Keratinocyte (primary cell): ENCODE data around the gene IRF2BP2. TPM values are rescaled to one million over a fixed set of nuclear protein-coding genes. Genes with fewer than 3 reads are reported as not detected.

Experiments used
- DNase-seq: peaks from one replicate; pipeline ENCODE4 v3.0.0-alpha.2; 2011; ENCODE audit warnings: low read depth, missing footprints, low spot score
- FAIRE-seq: peaks from 2 replicates; lab custom pipeline; 2011; peaks lifted over from hg19 to GRCh38; lab: Jason Lieb, UNC
- H2AFZ ChIP-seq: 2 replicates; pipeline ENCODE4 v1.6.0; 2012; ENCODE audit warnings: low read length, control low read depth, inconsistent platforms; ENCODE audit not compliant: control insufficient read depth
- H3K27ac ChIP-seq: 2 replicates; pipeline ENCODE4 v1.5.1; 2011; ENCODE audit warnings: low read length; ENCODE audit not compliant: control insufficient read depth, insufficient read depth
- H3K27me3 ChIP-seq: 3 replicates; pipeline ENCODE4 v1.6.0; 2011; ENCODE audit warnings: low read length; ENCODE audit not compliant: control insufficient read depth, insufficient read depth; ENCODE audit errors: extremely low read depth
- H3K36me3 ChIP-seq, 2 experiments: 2 replicates in 1 of 2; 3 replicates in 1 of 2; pipeline ENCODE4 v1.5.1; 2011; ENCODE audit warnings: low read length in 2 of 2, mild to moderate bottlenecking in 1 of 2; ENCODE audit not compliant: control insufficient read depth in 2 of 2, insufficient read depth in 2 of 2; ENCODE audit errors: extremely low read depth in 1 of 2
- H3K4me1 ChIP-seq: 3 replicates; pipeline ENCODE4 v1.5.1; 2011; ENCODE audit warnings: low read length; ENCODE audit not compliant: control insufficient read depth, insufficient read depth; ENCODE audit errors: extremely low read depth
- H3K4me2 ChIP-seq: 3 replicates; pipeline ENCODE4 v1.6.0; 2011; ENCODE audit warnings: low read depth, low read length; ENCODE audit not compliant: control insufficient read depth, insufficient read depth; ENCODE audit errors: extremely low read depth
- H3K4me3 ChIP-seq, 3 experiments: fragments of 200-600 bp in 1 of 3; sonication (generic) in 1 of 3; 2 replicates in 2 of 3; 3 replicates in 1 of 3; pipeline ENCODE4 v1.5.1; 2011 to 2016; ENCODE audit warnings: low read length in 3 of 3, mild to moderate bottlenecking in 3 of 3, control low read depth in 2 of 3, inconsistent platforms in 1 of 3, low read depth in 1 of 3, mixed read lengths in 1 of 3, mixed run types in 1 of 3, moderate library complexity in 1 of 3; ENCODE audit not compliant: control insufficient read depth in 2 of 3, insufficient read depth in 2 of 3; ENCODE audit errors: extremely low read depth in 1 of 3
- H3K79me2 ChIP-seq: 2 replicates; pipeline ENCODE4 v1.6.0; 2012; ENCODE audit warnings: low read length; ENCODE audit not compliant: control insufficient read depth, insufficient read depth
- H3K9ac ChIP-seq: 3 replicates; pipeline ENCODE4 v1.6.0; 2011; ENCODE audit warnings: low read length; ENCODE audit not compliant: control insufficient read depth, insufficient read depth; ENCODE audit errors: extremely low read depth
- H3K9me1 ChIP-seq: 3 replicates; pipeline ENCODE4 v1.6.0; 2011; ENCODE audit warnings: low read length; ENCODE audit not compliant: control insufficient read depth, insufficient read depth; ENCODE audit errors: extremely low read depth
- H3K9me3 ChIP-seq: 2 replicates; pipeline ENCODE4 v1.5.1; 2012; ENCODE audit warnings: low read depth, low read length; ENCODE audit not compliant: control insufficient read depth
- H4K20me1 ChIP-seq: 3 replicates; pipeline ENCODE4 v1.6.0; 2011; ENCODE audit warnings: low read length; ENCODE audit not compliant: control insufficient read depth, insufficient read depth; ENCODE audit errors: extremely low read depth
- CTCF ChIP-seq, 3 experiments: IDR thresholded peaks in 1 of 3; conservative IDR thresholded peaks in 1 of 3; optimal IDR thresholded peaks in 1 of 3; 2 replicates in 2 of 3; 3 replicates in 1 of 3; pipeline versions ENCODE3 to v1.5.1; 2011; ENCODE audit warnings: low read length in 3 of 3, mild to moderate bottlenecking in 3 of 3, moderate library complexity in 2 of 3, control low read depth in 1 of 3, inconsistent platforms in 1 of 3; ENCODE audit not compliant: insufficient read depth in 2 of 3; ENCODE audit errors: extremely low read depth in 1 of 3
- EZH2 ChIP-seq: IDR thresholded peaks from one replicate; pipeline ENCODE4 v1.6.1; 2012; ENCODE audit warnings: inconsistent platforms, mild to moderate bottlenecking, low read length, moderate library complexity
- dilution Hi-C: fragments of 300-500 bp; cut with MboI; formaldehyde crosslinking; loops from one replicate; pipeline ENCODE4 v1.7.0; 2020; ENCODE audit warnings: low sequenced_read_pairs; ENCODE audit not compliant: extremely low pct_ligation_motif_present
- polyA plus RNA-seq, 5 experiments: library from polyadenylated mRNA; depleted of rRNA in 3 of 5; stranded (reverse) in 3 of 5; stranded (forward) in 1 of 5; unstranded in 1 of 5; fragments of >200 nt; gene quantifications; 1 replicate in 1 of 5; 2 replicates in 3 of 5; 3 replicates in 1 of 5; pipeline versions ENCODE4 v1.2.1 to v1.2.3, GENCODE V29; 2011 to 2012; ENCODE audit warnings: missing spikeins in 2 of 5, low read depth in 1 of 5, low replicate concordance in 1 of 5

Gene IRF2BP2
- polyA plus RNA-seq, 1 donor (not counting 4 experiments of a cell fraction or from before 2014, with no cell fraction given): 29.9 TPM

- dilution Hi-C loops: no loop called here
- H3K27me3 ChIP-seq: no peaks in the 10 kb centered on the region
- H3K9ac ChIP-seq: no peak overlapping the region
- H4K20me1 ChIP-seq: no peaks in the 10 kb centered on the region
- H2AFZ ChIP-seq: no peak overlapping the region
- no peaks in the 10 kb centered on the region for H3K79me2 ChIP-seq
- H3K36me3 ChIP-seq: no peaks in the 10 kb centered on the region
- H3K9me1 ChIP-seq: no peaks in the 10 kb centered on the region
- FAIRE-seq (no peak), DNase-seq (no peak)
- TF ChIP-seq CTCF (optimal IDR thresholded peaks at IDR 0.05 in 1 of 3, IDR thresholded peaks at IDR 0.05 in 1 of 3, conservative IDR thresholded peaks at IDR 0.05 in 1 of 3; ENCODE audit: extremely low read depth in 1 of 3, insufficient read depth in 2 of 3, low read length in 3 of 3) (peak in 2 of 3 experiments; percentile 35 to 42), EZH2 (no peak)
- no peaks in the 10 kb centered on the region for H3K9me3 ChIP-seq
- no peak overlapping the region for H3K4me2 ChIP-seq
- no peaks in the 10 kb centered on the region for H3K4me1 ChIP-seq
- no peak overlapping the region for H3K27ac ChIP-seq
- no peak overlapping the region for H3K4me3 ChIP-seq
Measured at GRCh38 chr1:234579967-234580366, 30.0 kb downstream of the IRF2BP2 start.

GRCh38 chr1:234578735-234579134 is 31.2 kb downstream of the IRF2BP2 start:
- Histone ChIP-seq H3K4me2 (no peak overlapping the region), H3K9me3 (no peaks in the 10 kb centered on the region), H3K4me1 (no peaks in the 10 kb centered on the region), H3K27ac (no peak overlapping the region), H3K4me3 (no peak overlapping the region), H3K27me3 (no peaks in the 10 kb centered on the region), H3K9me1 (no peaks in the 10 kb centered on the region), H3K36me3 (no peaks in the 10 kb centered on the region), H4K20me1 (no peaks in the 10 kb centered on the region), H3K9ac (no peak overlapping the region), H3K79me2 (no peaks in the 10 kb centered on the region), H2AFZ (no peak overlapping the region)
- FAIRE-seq (no peak), DNase-seq (no peak)
- dilution Hi-C loops: no loop called here
- TF ChIP-seq CTCF (optimal IDR thresholded peaks at IDR 0.05 in 1 of 3, IDR thresholded peaks at IDR 0.05 in 1 of 3, conservative IDR thresholded peaks at IDR 0.05 in 1 of 3; ENCODE audit: extremely low read depth in 1 of 3, insufficient read depth in 2 of 3, low read length in 3 of 3): no peak
- no peak for TF ChIP-seq EZH2
